NCI-H774 (cell line): ENCODE measurements around the gene ADARB2.

Source experiments
- DNase-seq: peaks from one replicate; lab custom pipeline; 2025; lab: John Stamatoyannopoulos, UW

The ADARB2 gene

GRCh38 chr10:1315178-1315577, 422.1 kb downstream of the ADARB2 start:
- no peak for DNase-seq

GRCh38 chr10:1311726-1312125, 425.6 kb downstream of the ADARB2 start:
- DNase-seq, result no peak

- DNase-seq, result no peak
Measured at GRCh38 chr10:1310271-1310789, 427.0 kb downstream of the ADARB2 start.

- DNase-seq, result no peak
Measured at GRCh38 chr10:1309617-1310270, 427.6 kb downstream of the ADARB2 start.

- no peak for DNase-seq
Measured at GRCh38 chr10:1308962-1309616, 428.2 kb downstream of the ADARB2 start.

- DNase-seq, result no peak
Measured at GRCh38 chr10:1308173-1308961, 429.0 kb downstream of the ADARB2 start.

- no peak for DNase-seq
Measured at GRCh38 chr10:1301143-1301542, 436.2 kb downstream of the ADARB2 start.

GRCh38 chr10:1300218-1300617, 437.1 kb downstream of the ADARB2 start:
- no peak for DNase-seq

GRCh38 chr10:1299041-1299726, 438.1 kb downstream of the ADARB2 start:
- no peak for DNase-seq

- no peak for DNase-seq
Measured at GRCh38 chr10:1297566-1298301, 439.6 kb downstream of the ADARB2 start.

- no peak for DNase-seq
Measured at GRCh38 chr10:1295756-1296480, 441.4 kb downstream of the ADARB2 start.

GRCh38 chr10:1294748-1295147, 442.6 kb downstream of the ADARB2 start:
- no peak for DNase-seq

GRCh38 chr10:1293636-1294435, 443.5 kb downstream of the ADARB2 start:
- DNase-seq, result no peak

- no peak for DNase-seq
Measured at GRCh38 chr10:1293157-1293556, 444.2 kb downstream of the ADARB2 start.

- DNase-seq, result no peak
Measured at GRCh38 chr10:1292611-1293031, 444.7 kb downstream of the ADARB2 start.

- no peak for DNase-seq
Measured at GRCh38 chr10:1291178-1292090, 445.9 kb downstream of the ADARB2 start.

GRCh38 chr10:1290071-1290471, 447.3 kb downstream of the ADARB2 start:
- no peak for DNase-seq

GRCh38 chr10:1289591-1289990, 447.7 kb downstream of the ADARB2 start:
- DNase-seq, result no peak

- no peak for DNase-seq
Measured at GRCh38 chr10:1287971-1288401, 449.3 kb downstream of the ADARB2 start.
